Measurements from ENCODE around the gene SRRM4.

- no peak for TF ChIP-seq CEBPB (IDR thresholded peaks at IDR 0.05; ENCODE audit: low read depth)
- no peak for TF ChIP-seq EZH2phosphoT487 (IDR thresholded peaks at IDR 0.05; ENCODE audit: borderline replicate concordance)
- no peak for TF ChIP-seq MAX (IDR thresholded peaks at IDR 0.05)
- TF ChIP-seq CTCF (IDR thresholded peaks at IDR 0.05 in 2 of 3, conservative IDR thresholded peaks at IDR 0.05 in 1 of 3; ENCODE audit: borderline replicate concordance in 1 of 3, insufficient read depth in 1 of 3, low read depth in 2 of 3, low read length in 2 of 3): no peak
- TF ChIP-seq JUND (IDR thresholded peaks at IDR 0.05): no peak
- TF ChIP-seq YY1 (IDR thresholded peaks at IDR 0.05; ENCODE audit: extremely low read depth, insufficient replicate concordance, low read depth, low read length): no peak
Measured at GRCh38 chr12:119050663-119051062, 69.3 kb downstream of the SRRM4 start.

Measured in HCT116 (cell line).